GM20431 (cell line): ENCODE results near the gene SERINC5.

Experiments used
- in situ Hi-C: fragments of 300-500 bp; cut with MseI, MboI; formaldehyde crosslinking; loops from one replicate; pipeline ENCODE4 v1.15.0; 2020; ENCODE audit warnings: low sequenced_read_pairs; ENCODE audit not compliant: unreplicated experiment

The SERINC5 gene

GRCh38 chr5:80077051-80077714 is 178.7 kb downstream of the SERINC5 start:
- in situ Hi-C loops = no loop called here

GRCh38 chr5:80076131-80077050 is 179.5 kb downstream of the SERINC5 start:
- in situ Hi-C loops = no loop called here

DNA sequence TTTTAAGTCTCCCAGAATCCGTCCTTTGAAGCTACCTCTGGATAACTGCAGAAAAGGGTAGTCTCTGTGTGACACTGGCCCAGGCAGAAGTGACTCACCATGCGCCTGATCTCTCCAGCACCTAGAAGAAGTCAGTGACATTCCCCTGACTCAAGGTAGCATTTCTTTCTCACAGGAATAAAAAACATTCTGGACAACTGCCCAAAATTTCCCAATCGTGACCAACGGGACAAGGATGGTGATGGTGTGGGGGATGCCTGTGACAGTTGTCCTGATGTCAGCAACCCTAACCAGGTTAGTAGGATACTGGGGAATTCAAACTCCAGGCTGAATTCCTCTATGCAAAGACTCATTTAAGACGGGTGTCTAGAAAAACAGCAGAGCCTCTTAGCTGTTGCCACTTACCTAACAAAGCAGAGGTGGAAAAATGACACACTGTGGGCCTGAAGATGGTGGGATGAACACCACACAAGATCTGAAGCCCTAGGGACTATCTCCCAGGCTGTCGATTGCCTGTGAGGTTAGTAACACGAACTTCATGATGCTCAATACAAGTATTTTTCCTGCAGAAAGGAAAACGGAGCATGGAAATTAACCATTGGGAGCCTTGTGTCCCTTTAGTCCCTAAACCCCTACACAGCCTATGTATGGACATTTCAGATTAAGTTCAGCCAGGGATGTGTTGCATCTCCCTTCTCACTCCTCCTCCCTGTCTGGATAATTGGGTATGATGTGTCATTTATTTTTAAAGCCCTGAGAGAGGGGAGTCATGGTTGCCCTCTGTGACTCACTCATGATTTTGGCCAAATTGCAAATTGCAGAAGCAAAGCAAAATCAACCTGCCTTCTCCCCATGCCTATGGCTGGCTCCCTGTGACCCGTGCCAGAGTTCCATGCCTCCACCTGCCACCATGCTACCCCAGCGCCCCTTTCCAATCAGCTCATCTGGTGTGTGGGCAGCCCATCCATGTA is 183.5 kb downstream of the SERINC5 start:
- in situ Hi-C loops = no loop called here

DNA sequence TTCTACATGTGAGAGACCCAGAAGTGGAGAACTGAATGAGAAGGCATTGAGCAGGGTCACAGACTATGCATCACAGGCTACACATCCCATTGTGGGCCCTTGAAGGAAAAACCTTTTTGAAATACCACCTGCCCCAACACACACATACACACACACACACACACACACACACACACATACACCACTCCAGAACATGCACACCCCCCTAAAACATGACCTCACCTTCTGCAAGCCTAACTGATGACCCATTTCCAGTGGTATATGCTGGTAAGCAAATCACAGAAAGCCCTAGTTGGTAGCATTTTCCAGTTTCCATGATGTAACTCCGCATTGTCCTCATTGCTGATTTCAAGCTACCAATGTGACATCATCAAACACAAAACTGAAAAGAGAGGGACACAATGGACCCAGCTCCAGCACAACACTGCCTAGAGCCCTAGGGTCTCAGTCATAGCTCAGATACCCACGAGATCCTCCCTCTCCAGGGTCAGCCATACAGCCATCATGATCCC is 184.3 kb downstream of the SERINC5 start:
- in situ Hi-C loops = no loop called here

GRCh38 chr5:80070338-80071056 is 185.4 kb downstream of the SERINC5 start:
- in situ Hi-C loops = no loop called here

DNA sequence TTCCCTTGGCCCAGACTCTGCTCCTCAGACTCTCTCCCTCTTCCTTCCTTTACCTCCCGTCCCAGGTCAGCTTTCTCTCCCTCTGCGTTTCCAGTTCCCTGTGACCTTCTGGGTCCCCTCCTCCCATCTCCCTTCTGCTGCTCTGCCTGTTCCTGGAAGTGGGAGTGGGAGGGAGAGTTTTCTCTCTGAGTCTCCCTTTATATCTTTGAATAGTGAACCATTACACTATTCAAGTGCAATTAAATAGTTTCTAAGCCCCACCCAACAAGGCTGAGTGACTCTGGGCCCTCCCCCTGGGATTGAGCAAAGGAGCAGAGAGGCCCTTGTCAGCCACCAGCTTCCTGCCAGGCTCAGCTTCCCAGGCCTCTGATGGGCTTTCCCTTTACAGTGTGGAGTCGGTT is 185.9 kb downstream of the SERINC5 start:
- in situ Hi-C loops = no loop called here

DNA sequence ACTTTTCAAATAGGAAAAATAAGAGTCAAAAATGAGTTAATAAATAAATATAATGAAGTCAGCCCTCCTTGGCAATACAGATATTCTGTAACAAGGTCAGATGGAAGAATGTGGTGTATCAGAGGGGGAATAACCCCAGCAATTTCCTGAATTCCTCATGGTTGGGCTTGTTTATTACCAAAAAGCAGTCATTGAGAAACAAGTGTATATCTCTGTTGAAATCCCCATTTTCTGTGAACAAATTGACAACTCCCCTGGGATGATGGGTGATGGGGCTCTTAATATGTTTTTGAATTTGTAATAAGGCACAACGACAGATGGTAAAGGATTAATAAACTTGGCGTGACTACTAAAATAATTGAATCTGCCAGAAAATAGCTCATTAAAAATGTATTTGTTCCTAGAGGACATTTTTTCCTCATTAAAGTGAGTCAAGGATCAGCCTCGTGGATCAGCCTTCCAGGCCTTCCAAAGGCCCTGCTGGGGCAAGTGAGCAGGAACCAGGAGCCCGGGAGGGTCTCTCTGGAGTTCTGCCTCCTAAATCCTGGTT is 186.5 kb downstream of the SERINC5 start:
- in situ Hi-C loops = no loop called here

- in situ Hi-C loops = no loop called here
Observed at GRCh38 chr5:80068775-80069174, 187.1 kb downstream of the SERINC5 start.

GRCh38 chr5:80068246-80068636 is 187.6 kb downstream of the SERINC5 start:
- in situ Hi-C loops = no loop called here

GRCh38 chr5:80067531-80068245 is 188.2 kb downstream of the SERINC5 start:
- in situ Hi-C loops = no loop called here

GRCh38 chr5:80067016-80067415 is 188.8 kb downstream of the SERINC5 start:
- in situ Hi-C loops = no loop called here

DNA sequence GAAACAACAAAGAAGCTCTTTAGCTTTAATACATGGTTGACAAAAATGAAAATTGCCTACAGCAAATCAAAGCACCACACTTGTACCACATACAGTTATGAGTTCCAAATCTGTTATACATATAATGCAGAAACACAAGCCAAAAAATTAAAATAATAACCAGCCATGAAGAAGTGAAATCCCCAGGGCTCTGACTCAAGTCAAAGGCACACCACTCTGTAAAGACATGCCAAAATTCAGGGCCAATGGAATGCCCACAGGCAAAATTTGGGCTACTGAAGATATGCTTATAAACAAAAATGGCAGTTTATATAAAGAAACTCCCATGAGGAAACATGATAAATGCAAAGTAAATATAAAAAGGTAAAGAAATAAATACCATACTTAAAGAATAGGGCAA is 191.7 kb downstream of the SERINC5 start:
- in situ Hi-C loops = no loop called here
